Esophagus muscularis mucosa (tissue), 3 donors: Measurements from ENCODE around the gene FAM236D.
"Not testable (repeated sequence)": the region's sequence is repeated elsewhere in the genome, so short reads cannot be mapped to it uniquely, and the experiment has no call there.

Experiments used
- EP300 ChIP-seq: sonication (generic); formaldehyde crosslinking; IDR thresholded peaks from one replicate; pipeline ENCODE4 v1.6.1; 2017; ENCODE audit warnings: antibody characterized with exemption
- TF ChIP-seq, protein P1 (sequence below), 3 experiments: fragments of 200-600 bp in 2 of 3; fragments of 450-650 bp in 1 of 3; sonication (generic) in 2 of 3; IDR thresholded peaks; one replicate each; pipeline ENCODE4 v1.5.1; 2017 to 2019; ENCODE audit warnings: antibody characterized with exemption in 3 of 3, mild to moderate bottlenecking in 2 of 3, moderate library complexity in 1 of 3

DNA sequence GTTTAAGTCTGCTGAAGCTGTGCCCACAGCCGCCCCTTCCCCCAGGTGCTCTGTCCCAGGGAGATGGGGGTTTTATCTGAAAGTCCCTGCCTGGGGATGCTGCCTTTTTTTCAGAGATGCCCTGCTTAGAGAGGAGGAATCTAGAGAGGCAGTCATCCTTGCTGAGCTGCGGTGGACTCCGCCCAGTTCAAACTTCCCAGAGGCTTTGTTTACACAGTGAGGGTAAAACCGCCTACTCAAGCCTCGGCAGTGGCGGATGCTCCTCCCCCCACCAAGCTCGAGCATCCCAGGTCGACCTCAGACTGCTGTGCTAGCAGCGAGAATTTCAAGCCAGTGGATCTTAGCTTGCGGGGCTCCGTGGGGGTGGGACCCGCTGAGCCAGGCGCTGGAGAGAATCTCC lies 22.7 kb upstream of the FAM236D start:
- TF ChIP-seq EP300 = not testable (repeated sequence)
- TF ChIP-seq, protein P1, sequence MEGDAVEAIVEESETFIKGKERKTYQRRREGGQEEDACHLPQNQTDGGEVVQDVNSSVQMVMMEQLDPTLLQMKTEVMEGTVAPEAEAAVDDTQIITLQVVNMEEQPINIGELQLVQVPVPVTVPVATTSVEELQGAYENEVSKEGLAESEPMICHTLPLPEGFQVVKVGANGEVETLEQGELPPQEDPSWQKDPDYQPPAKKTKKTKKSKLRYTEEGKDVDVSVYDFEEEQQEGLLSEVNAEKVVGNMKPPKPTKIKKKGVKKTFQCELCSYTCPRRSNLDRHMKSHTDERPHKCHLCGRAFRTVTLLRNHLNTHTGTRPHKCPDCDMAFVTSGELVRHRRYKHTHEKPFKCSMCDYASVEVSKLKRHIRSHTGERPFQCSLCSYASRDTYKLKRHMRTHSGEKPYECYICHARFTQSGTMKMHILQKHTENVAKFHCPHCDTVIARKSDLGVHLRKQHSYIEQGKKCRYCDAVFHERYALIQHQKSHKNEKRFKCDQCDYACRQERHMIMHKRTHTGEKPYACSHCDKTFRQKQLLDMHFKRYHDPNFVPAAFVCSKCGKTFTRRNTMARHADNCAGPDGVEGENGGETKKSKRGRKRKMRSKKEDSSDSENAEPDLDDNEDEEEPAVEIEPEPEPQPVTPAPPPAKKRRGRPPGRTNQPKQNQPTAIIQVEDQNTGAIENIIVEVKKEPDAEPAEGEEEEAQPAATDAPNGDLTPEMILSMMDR (IDR thresholded peaks at IDR 0.05) = not testable (repeated sequence)
